ENCODE measurements around the gene SPATA17.
A peak's percentile ranks its signal among the peaks of the same experiment; 100 is the strongest.

DNA sequence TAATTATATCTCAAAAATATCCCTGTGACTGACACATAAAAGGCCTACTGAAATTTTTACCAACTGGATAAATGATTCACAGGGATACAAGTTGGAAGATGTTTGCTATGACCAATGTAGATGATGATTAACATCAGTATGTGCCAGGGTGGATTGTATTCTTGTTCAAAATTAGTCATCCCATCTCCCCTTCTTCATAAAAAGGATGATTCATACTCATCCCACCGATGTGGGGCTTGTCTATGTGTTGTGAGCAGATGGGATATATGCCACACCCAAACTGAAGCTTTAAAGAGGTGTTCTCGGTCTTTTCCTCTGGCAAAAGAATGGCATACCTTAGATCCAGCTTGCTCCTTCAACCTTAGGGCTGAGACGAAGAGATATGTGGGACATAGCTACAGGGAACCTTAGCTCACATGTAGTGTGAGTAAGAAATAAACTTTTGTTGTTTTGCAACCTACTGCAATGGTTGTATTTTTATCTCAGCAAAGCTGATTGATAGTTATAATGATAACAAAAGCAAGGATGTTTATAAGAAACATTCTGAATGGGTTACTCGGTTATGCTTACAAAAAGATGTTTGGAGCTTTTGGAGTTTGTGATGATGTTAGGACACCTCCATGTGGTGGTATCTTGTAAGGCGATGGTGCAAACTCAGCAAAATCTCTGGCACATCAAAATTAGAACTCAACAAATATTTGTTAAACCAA is 29.4 kb downstream of the SPATA17 start:
- TF ChIP-seq, protein P1, sequence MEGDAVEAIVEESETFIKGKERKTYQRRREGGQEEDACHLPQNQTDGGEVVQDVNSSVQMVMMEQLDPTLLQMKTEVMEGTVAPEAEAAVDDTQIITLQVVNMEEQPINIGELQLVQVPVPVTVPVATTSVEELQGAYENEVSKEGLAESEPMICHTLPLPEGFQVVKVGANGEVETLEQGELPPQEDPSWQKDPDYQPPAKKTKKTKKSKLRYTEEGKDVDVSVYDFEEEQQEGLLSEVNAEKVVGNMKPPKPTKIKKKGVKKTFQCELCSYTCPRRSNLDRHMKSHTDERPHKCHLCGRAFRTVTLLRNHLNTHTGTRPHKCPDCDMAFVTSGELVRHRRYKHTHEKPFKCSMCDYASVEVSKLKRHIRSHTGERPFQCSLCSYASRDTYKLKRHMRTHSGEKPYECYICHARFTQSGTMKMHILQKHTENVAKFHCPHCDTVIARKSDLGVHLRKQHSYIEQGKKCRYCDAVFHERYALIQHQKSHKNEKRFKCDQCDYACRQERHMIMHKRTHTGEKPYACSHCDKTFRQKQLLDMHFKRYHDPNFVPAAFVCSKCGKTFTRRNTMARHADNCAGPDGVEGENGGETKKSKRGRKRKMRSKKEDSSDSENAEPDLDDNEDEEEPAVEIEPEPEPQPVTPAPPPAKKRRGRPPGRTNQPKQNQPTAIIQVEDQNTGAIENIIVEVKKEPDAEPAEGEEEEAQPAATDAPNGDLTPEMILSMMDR (optimal IDR thresholded peaks at IDR 0.05 in 1 of 3, IDR thresholded peaks at IDR 0.05 in 1 of 3, conservative IDR thresholded peaks at IDR 0.05 in 1 of 3; ENCODE audit: extremely low read depth in 1 of 3, insufficient read depth in 2 of 3, low read length in 3 of 3) = peak; percentile 38 to 53 (median 44)
- TF ChIP-seq EZH2 (IDR thresholded peaks at IDR 0.05; ENCODE audit: low read length) = no peak
